HepG2 (cell line): ENCODE measurements around the gene CEP78. TPM values are rescaled to one million over a fixed set of nuclear protein-coding genes. Genes with fewer than 3 reads are reported as not detected.

Experiments
- CCDC6 ChIP-seq: sonication (generic); formaldehyde crosslinking; IDR thresholded peaks from 2 replicates; pipeline ENCODE4 v1.8.1; 2022; ENCODE audit warnings: mild to moderate bottlenecking, missing genetic modification reagents, moderate library complexity
- KDM4B ChIP-seq: sonication (generic); formaldehyde crosslinking; IDR thresholded peaks from 2 replicates; pipeline ENCODE4 v1.4.0; 2020; ENCODE audit warnings: missing genetic modification reagents
- PHF8 ChIP-seq: sonication (generic); formaldehyde crosslinking; IDR thresholded peaks from 2 replicates; pipeline ENCODE4 v1.5.0; 2020; ENCODE audit warnings: missing genetic modification reagents
- RBFOX2 ChIP-seq: fragments of 200-400 bp; formaldehyde crosslinking; IDR thresholded peaks from 2 replicates; pipeline ENCODE4 v1.6.1; 2017; ENCODE audit warnings: low read depth, mild to moderate bottlenecking, low read length
- SMAD9 ChIP-seq: sonication (generic); formaldehyde crosslinking; IDR thresholded peaks from 2 replicates; pipeline ENCODE4 v1.5.1; 2020; ENCODE audit warnings: mild to moderate bottlenecking, missing genetic modification reagents
- THAP11 ChIP-seq: IDR thresholded peaks from 2 replicates; pipeline ENCODE4 v1.6.1; 2016; ENCODE audit warnings: missing biosample characterization, missing genetic modification reagents
- YEATS4 ChIP-seq: sonication (generic); formaldehyde crosslinking; IDR thresholded peaks from 2 replicates; pipeline ENCODE4 v1.4.0; 2020; ENCODE audit warnings: missing genetic modification reagents, borderline replicate concordance
- ZBTB42 ChIP-seq: sonication (generic); formaldehyde crosslinking; IDR thresholded peaks from 2 replicates; pipeline ENCODE4 v1.5.0; 2020; ENCODE audit warnings: mild to moderate bottlenecking, missing genetic modification reagents
- ZNF296 ChIP-seq: sonication (generic); formaldehyde crosslinking; conservative IDR thresholded peaks from 2 replicates; pipeline ENCODE4 v1.5.0; 2020; ENCODE audit warnings: mild to moderate bottlenecking, missing genetic modification reagents
- ZNF430 ChIP-seq: sonication (generic); formaldehyde crosslinking; IDR thresholded peaks from 2 replicates; pipeline ENCODE4 v1.9.0; 2021; ENCODE audit warnings: mild to moderate bottlenecking, missing genetic modification reagents
- ZNF709 ChIP-seq: sonication (generic); formaldehyde crosslinking; IDR thresholded peaks from 2 replicates; pipeline ENCODE4 v1.5.0; 2020; ENCODE audit warnings: mild to moderate bottlenecking, missing genetic modification reagents
- polyA plus RNA-seq, 8 experiments: library from polyadenylated mRNA; depleted of rRNA in 3 of 8; stranded (reverse) in 7 of 8; unstranded in 1 of 8; fragments of >200 nt; fragmentation: Illumina TruSeq in 4 of 8; extraction: Trizol in 4 of 8; gene quantifications; 2 replicates each; pipeline versions ENCODE4 v1.2.1 to v1.2.3, GENCODE V29; 2011 to 2016; ENCODE audit warnings: low read depth in 4 of 8, missing spikeins in 1 of 8, mixed read lengths in 1 of 8; ENCODE audit not compliant: insufficient read depth in 1 of 8
- total RNA-seq, 5 experiments: library from RNA; depleted of rRNA; stranded (reverse); fragments of >200 nt; fragmentation: Illumina TruSeq; extraction: Trizol; gene quantifications; 2 replicates each; pipeline ENCODE4 v1.2.3, GENCODE V29; 2016; ENCODE audit warnings: low read depth in 1 of 5
- TF ChIP-seq, protein P1 (sequence below): sonication (generic); formaldehyde crosslinking; IDR thresholded peaks from 2 replicates; pipeline ENCODE4 v1.5.0; 2020; ENCODE audit warnings: missing genetic modification reagents
- TF ChIP-seq, protein P2 (sequence below): sonication (generic); formaldehyde crosslinking; IDR thresholded peaks from 2 replicates; pipeline ENCODE4 v1.9.0; 2022; ENCODE audit warnings: low read depth, missing genetic modification reagents
- TF ChIP-seq, protein P3 (sequence below): sonication (generic); formaldehyde crosslinking; IDR thresholded peaks from 2 replicates; pipeline ENCODE4 v1.8.0; 2022; ENCODE audit warnings: low read depth, missing genetic modification reagents
- TF ChIP-seq, protein P4 (sequence below): sonication (generic); formaldehyde crosslinking; IDR thresholded peaks from 2 replicates; pipeline ENCODE4 v1.8.0; 2022; ENCODE audit warnings: missing genetic modification reagents, mild to moderate bottlenecking, borderline replicate concordance
- TF ChIP-seq, protein P5 (sequence below): sonication (generic); formaldehyde crosslinking; IDR thresholded peaks from 2 replicates; pipeline ENCODE4 v1.4.0; 2020; ENCODE audit warnings: mild to moderate bottlenecking, missing genetic modification reagents, borderline replicate concordance
- TF ChIP-seq, protein P6 (sequence below): sonication (generic); formaldehyde crosslinking; IDR thresholded peaks from 2 replicates; pipeline ENCODE4 v1.4.0; 2020; ENCODE audit warnings: missing genetic modification reagents

The CEP78 gene
- total and polyA plus RNA-seq, 2 of the 13 experiments (the other 11 are each of a cell fraction or from before 2014, with no cell fraction given): 5.1 to 30.8 TPM

DNA sequence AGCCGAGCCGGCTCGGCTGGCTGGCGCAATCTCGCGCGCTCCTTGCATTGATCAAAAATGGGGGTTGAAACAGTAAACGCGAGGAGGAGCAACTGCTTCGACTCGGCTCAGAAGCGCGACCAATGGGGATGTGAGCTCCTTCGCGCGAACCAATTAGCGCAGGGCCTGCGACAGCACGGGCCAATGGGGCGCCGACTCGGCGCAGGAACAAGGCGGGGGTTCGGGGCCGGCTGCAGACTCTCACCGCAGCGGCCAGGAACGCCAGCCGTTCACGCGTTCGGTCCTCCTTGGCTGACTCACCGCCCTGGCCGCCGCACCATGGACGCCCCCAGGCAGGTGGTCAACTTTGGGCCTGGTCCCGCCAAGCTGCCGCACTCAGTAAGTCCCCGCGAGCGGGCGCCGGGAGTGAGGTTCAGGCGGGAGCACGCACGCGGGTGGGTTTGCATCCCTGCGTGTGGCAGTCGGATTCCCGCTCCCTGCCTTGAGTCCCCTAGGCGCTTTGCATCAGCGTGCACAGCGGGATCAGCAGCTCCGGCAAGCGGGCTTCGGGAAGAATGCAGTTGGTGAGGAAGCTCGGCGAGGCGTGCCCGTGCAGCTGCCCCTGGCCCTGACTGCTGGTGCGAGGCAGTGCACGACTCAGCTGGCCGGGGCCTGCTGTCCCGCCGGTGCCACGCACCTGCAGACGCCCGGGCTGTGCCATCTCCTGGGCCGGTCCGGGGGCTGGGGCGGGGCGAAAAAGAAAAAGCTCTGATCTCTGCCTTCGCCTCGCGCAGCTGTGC is 61.2 kb downstream of the CEP78 start, which contains the start of gene PSAT1 (continued):
- TF ChIP-seq ZNF430 (CRISPR knock-in tag) (peak; percentile 90), THAP11 (CRISPR knock-in tag) (peak; percentile 65), CCDC6 (CRISPR knock-in tag) (no peak), SMAD9 (no peak), YEATS4 (CRISPR knock-in tag) (peak; percentile 83), PHF8 (peak; percentile 88), RBFOX2 (peak; percentile 100), ZNF296 (CRISPR knock-in tag) (0 out of 2 replicates have a peak, but pooled peaks have one; percentile 42), ZBTB42 (0 out of 2 replicates have a peak, but pooled peaks have one; percentile 54), KDM4B (CRISPR knock-in tag) (peak; percentile 50; the same call in 1 of the 2 replicates), ZNF709 (CRISPR knock-in tag) (peak; percentile 81)
- TF ChIP-seq, protein P1, sequence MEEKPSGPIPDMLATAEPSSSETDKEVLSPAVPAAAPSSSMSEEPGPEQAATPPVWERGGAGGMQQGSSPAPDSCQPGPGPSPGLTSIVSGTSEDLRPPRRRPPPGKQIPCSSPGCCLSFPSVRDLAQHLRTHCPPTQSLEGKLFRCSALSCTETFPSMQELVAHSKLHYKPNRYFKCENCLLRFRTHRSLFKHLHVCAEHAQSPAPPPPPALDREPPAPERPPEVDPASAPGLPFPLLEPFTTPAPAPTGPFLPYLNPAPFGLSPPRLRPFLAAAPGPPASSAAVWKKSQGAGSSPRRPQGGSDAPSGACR: peak; percentile 59; the same call in 1 of the 2 replicates
- TF ChIP-seq, protein P2, sequence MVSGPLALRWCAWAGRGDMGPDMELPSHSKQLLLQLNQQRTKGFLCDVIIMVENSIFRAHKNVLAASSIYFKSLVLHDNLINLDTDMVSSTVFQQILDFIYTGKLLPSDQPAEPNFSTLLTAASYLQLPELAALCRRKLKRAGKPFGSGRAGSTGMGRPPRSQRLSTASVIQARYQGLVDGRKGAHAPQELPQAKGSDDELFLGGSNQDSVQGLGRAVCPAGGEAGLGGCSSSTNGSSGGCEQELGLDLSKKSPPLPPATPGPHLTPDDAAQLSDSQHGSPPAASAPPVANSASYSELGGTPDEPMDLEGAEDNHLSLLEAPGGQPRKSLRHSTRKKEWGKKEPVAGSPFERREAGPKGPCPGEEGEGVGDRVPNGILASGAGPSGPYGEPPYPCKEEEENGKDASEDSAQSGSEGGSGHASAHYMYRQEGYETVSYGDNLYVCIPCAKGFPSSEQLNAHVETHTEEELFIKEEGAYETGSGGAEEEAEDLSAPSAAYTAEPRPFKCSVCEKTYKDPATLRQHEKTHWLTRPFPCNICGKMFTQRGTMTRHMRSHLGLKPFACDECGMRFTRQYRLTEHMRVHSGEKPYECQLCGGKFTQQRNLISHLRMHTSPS (CRISPR knock-in tag): peak; percentile 50
- TF ChIP-seq, protein P3, sequence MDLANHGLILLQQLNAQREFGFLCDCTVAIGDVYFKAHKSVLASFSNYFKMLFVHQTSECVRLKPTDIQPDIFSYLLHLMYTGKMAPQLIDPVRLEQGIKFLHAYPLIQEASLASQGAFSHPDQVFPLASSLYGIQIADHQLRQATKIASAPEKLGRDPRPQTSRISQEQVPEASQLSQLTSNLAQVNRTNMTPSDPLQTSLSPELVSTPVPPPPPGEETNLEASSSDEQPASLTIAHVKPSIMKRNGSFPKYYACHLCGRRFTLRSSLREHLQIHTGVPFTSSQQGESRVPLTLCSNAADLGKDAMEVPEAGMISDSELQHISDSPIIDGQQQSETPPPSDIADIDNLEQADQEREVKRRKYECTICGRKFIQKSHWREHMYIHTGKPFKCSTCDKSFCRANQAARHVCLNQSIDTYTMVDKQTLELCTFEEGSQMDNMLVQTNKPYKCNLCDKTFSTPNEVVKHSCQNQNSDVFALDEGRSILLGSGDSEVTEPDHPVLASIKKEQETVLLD (CRISPR knock-in tag): peak; percentile 29; the same call in 1 of the 2 replicates
- TF ChIP-seq, protein P4, sequence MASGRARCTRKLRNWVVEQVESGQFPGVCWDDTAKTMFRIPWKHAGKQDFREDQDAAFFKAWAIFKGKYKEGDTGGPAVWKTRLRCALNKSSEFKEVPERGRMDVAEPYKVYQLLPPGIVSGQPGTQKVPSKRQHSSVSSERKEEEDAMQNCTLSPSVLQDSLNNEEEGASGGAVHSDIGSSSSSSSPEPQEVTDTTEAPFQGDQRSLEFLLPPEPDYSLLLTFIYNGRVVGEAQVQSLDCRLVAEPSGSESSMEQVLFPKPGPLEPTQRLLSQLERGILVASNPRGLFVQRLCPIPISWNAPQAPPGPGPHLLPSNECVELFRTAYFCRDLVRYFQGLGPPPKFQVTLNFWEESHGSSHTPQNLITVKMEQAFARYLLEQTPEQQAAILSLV: peak; percentile 37; the same call in 1 of the 2 replicates
- TF ChIP-seq, protein P5, sequence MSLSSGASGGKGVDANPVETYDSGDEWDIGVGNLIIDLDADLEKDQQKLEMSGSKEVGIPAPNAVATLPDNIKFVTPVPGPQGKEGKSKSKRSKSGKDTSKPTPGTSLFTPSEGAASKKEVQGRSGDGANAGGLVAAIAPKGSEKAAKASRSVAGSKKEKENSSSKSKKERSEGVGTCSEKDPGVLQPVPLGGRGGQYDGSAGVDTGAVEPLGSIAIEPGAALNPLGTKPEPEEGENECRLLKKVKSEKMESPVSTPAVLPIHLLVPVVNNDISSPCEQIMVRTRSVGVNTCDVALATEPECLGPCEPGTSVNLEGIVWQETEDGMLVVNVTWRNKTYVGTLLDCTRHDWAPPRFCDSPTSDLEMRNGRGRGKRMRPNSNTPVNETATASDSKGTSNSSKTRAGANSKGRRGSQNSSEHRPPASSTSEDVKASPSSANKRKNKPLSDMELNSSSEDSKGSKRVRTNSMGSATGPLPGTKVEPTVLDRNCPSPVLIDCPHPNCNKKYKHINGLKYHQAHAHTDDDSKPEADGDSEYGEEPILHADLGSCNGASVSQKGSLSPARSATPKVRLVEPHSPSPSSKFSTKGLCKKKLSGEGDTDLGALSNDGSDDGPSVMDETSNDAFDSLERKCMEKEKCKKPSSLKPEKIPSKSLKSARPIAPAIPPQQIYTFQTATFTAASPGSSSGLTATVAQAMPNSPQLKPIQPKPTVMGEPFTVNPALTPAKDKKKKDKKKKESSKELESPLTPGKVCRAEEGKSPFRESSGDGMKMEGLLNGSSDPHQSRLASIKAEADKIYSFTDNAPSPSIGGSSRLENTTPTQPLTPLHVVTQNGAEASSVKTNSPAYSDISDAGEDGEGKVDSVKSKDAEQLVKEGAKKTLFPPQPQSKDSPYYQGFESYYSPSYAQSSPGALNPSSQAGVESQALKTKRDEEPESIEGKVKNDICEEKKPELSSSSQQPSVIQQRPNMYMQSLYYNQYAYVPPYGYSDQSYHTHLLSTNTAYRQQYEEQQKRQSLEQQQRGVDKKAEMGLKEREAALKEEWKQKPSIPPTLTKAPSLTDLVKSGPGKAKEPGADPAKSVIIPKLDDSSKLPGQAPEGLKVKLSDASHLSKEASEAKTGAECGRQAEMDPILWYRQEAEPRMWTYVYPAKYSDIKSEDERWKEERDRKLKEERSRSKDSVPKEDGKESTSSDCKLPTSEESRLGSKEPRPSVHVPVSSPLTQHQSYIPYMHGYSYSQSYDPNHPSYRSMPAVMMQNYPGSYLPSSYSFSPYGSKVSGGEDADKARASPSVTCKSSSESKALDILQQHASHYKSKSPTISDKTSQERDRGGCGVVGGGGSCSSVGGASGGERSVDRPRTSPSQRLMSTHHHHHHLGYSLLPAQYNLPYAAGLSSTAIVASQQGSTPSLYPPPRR (CRISPR knock-in tag): no peak
- TF ChIP-seq, protein P6, sequence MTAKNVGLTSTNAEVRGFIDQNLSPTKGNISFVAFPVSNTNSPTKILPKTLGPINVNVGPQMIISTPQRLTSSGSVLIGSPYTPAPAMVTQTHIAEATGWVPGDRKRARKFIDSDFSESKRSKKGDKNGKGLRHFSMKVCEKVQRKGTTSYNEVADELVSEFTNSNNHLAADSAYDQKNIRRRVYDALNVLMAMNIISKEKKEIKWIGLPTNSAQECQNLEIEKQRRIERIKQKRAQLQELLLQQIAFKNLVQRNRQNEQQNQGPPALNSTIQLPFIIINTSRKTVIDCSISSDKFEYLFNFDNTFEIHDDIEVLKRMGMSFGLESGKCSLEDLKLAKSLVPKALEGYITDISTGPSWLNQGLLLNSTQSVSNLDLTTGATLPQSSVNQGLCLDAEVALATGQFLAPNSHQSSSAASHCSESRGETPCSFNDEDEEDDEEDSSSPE (CRISPR knock-in tag): peak; percentile 75; the same call in 1 of the 2 replicates
